ENCODE data around the gene SNRPB2. TPM values are rescaled to one million over a fixed set of nuclear protein-coding genes. Genes with fewer than 3 reads are reported as not detected.

Gene SNRPB2
- total RNA-seq, 6 experiments from 2014 or later = 61.8 to 84.8 (median 77.0) TPM

GRCh38 chr20:16710781-16711180, 19.0 kb upstream of the SNRPB2 start:
- H3K27ac Mint-ChIP-seq = no peak overlapping the region
- peaks cover 6% of the 10 kb centered on the region; the same call in 1 of the 2 replicates for H3K9me3 Mint-ChIP-seq
- H3K27me3 Mint-ChIP-seq (ENCODE audit: insufficient read depth) = peaks cover 2% of the 10 kb centered on the region; the same call in 1 of the 2 replicates

GRCh38 chr20:16711661-16712258, 18.1 kb upstream of the SNRPB2 start:
- H3K36me3 Mint-ChIP-seq (ENCODE audit: low read depth) = no peaks in the 10 kb centered on the region
- H3K9me3 Mint-ChIP-seq = peaks cover 3% of the 10 kb centered on the region; the same call in 1 of the 2 replicates
- H3K27me3 Mint-ChIP-seq (ENCODE audit: insufficient read depth) = peaks cover 2% of the 10 kb centered on the region; the same call in 1 of the 2 replicates
- DNase-seq = no peak
- TF ChIP-seq CTCF (IDR thresholded peaks at IDR 0.05) = no peak
- H3K4me1 Mint-ChIP-seq (ENCODE audit: low read depth) = no peaks in the 10 kb centered on the region
- no peak overlapping the region for H3K4me3 Mint-ChIP-seq
- no peak overlapping the region for H3K27ac Mint-ChIP-seq

More at GRCh38 chr20:16710781-16711180, 19.0 kb upstream of the SNRPB2 start:
- TF ChIP-seq CTCF (IDR thresholded peaks at IDR 0.05) = no peak
- Mint-ChIP-seq H3K4me3 (no peak overlapping the region), H3K36me3 (ENCODE audit: low read depth) (no peaks in the 10 kb centered on the region), H3K4me1 (ENCODE audit: low read depth) (no peaks in the 10 kb centered on the region)
- no peak for DNase-seq

- peaks cover 2% of the 10 kb centered on the region; the same call in 1 of the 2 replicates for H3K27me3 Mint-ChIP-seq (ENCODE audit: insufficient read depth)
- H3K4me3 Mint-ChIP-seq = no peak overlapping the region
- H3K27ac Mint-ChIP-seq = no peak overlapping the region
- TF ChIP-seq CTCF (IDR thresholded peaks at IDR 0.05) = no peak
- no peaks in the 10 kb centered on the region for H3K9me3 Mint-ChIP-seq
- no peak for DNase-seq
- no peaks in the 10 kb centered on the region for H3K4me1 Mint-ChIP-seq (ENCODE audit: low read depth)
- no peaks in the 10 kb centered on the region for H3K36me3 Mint-ChIP-seq (ENCODE audit: low read depth)
Measured at GRCh38 chr20:16712511-16712947, 17.3 kb upstream of the SNRPB2 start.

- Mint-ChIP-seq H3K9me3 (no peaks in the 10 kb centered on the region), H3K36me3 (ENCODE audit: low read depth) (no peaks in the 10 kb centered on the region), H3K27ac (no peak overlapping the region), H3K4me3 (no peak overlapping the region), H3K27me3 (ENCODE audit: insufficient read depth) (peaks cover 2% of the 10 kb centered on the region; the same call in 1 of the 2 replicates), H3K4me1 (ENCODE audit: low read depth) (no peaks in the 10 kb centered on the region)
- no peak for TF ChIP-seq CTCF (IDR thresholded peaks at IDR 0.05)
- no peak for DNase-seq
Measured at GRCh38 chr20:16713066-16713465, 16.8 kb upstream of the SNRPB2 start.

GRCh38 chr20:16714242-16714641, 15.6 kb upstream of the SNRPB2 start:
- no peak overlapping the region for H3K4me3 Mint-ChIP-seq
- TF ChIP-seq CTCF (IDR thresholded peaks at IDR 0.05) = no peak

More at GRCh38 chr20:16714242-16714641, 15.6 kb upstream of the SNRPB2 start:
- H3K9me3 Mint-ChIP-seq = no peaks in the 10 kb centered on the region
- peaks cover 2% of the 10 kb centered on the region; the same call in 1 of the 2 replicates for H3K27me3 Mint-ChIP-seq (ENCODE audit: insufficient read depth)
- DNase-seq = no peak
- H3K27ac Mint-ChIP-seq = no peak overlapping the region
- no peaks in the 10 kb centered on the region for H3K4me1 Mint-ChIP-seq (ENCODE audit: low read depth)
- H3K36me3 Mint-ChIP-seq (ENCODE audit: low read depth) = no peaks in the 10 kb centered on the region

All from HFFc6 (cell line).